Raji (cell line): ENCODE measurements around the gene SLC8A2.

Experiments
- POLR2A ChIP-seq: IDR thresholded peaks from 2 replicates; pipeline ENCODE4 v1.6.1; 2011; ENCODE audit warnings: low read depth, low read length, control low read depth; ENCODE audit not compliant: insufficient read depth

The SLC8A2 gene

GRCh38 chr19:47494211-47494547, 22.5 kb upstream of the SLC8A2 start:
- TF ChIP-seq POLR2A: no peak

- TF ChIP-seq POLR2A: no peak
Observed at GRCh38 chr19:47493378-47494210, 21.9 kb upstream of the SLC8A2 start.

GRCh38 chr19:47492571-47493377, 21.1 kb upstream of the SLC8A2 start:
- no peak for TF ChIP-seq POLR2A

- TF ChIP-seq POLR2A: no peak
Observed at GRCh38 chr19:47492137-47492533, 20.4 kb upstream of the SLC8A2 start.

- TF ChIP-seq POLR2A: no peak
Observed at GRCh38 chr19:47491358-47492136, 19.9 kb upstream of the SLC8A2 start.

GRCh38 chr19:47490847-47491246, 19.2 kb upstream of the SLC8A2 start:
- no peak for TF ChIP-seq POLR2A

GRCh38 chr19:47490031-47490430, 18.3 kb upstream of the SLC8A2 start:
- TF ChIP-seq POLR2A: no peak

GRCh38 chr19:47489072-47489914, 17.6 kb upstream of the SLC8A2 start:
- 0 out of 2 replicates have a peak, but pooled peaks have one; percentile 8 for TF ChIP-seq POLR2A

- no peak for TF ChIP-seq POLR2A
Observed at GRCh38 chr19:47487551-47488515, 16.1 kb upstream of the SLC8A2 start.

- TF ChIP-seq POLR2A: no peak
Observed at GRCh38 chr19:47486900-47487299, 15.2 kb upstream of the SLC8A2 start.

GRCh38 chr19:47485210-47485609, 13.5 kb upstream of the SLC8A2 start:
- TF ChIP-seq POLR2A: no peak

- peak; percentile 77 for TF ChIP-seq POLR2A
Observed at GRCh38 chr19:47483800-47484690, 12.4 kb upstream of the SLC8A2 start, which contains the start of gene KPTN. TSS of gene KPTN (minus strand) at chr19:47484219. CDS start at chr19:47484160, 59 bp downstream.

- no peak for TF ChIP-seq POLR2A
Observed at GRCh38 chr19:47483200-47483599, 11.5 kb upstream of the SLC8A2 start.
